Inflammatory macrophage treated with lipopolysaccharide for 4 hours (primary cell): ENCODE measurements around the gene PXDC1.
A peak's percentile ranks its signal among the peaks of the same experiment; 100 is the strongest.

Experiments used
- DNase-seq: peaks from one replicate; pipeline ENCODE4 v3.0.0-alpha.2; 2020

PXDC1 gene, protein sequence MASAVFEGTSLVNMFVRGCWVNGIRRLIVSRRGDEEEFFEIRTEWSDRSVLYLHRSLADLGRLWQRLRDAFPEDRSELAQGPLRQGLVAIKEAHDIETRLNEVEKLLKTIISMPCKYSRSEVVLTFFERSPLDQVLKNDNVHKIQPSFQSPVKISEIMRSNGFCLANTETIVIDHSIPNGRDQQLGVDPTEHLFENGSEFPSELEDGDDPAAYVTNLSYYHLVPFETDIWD

DNA sequence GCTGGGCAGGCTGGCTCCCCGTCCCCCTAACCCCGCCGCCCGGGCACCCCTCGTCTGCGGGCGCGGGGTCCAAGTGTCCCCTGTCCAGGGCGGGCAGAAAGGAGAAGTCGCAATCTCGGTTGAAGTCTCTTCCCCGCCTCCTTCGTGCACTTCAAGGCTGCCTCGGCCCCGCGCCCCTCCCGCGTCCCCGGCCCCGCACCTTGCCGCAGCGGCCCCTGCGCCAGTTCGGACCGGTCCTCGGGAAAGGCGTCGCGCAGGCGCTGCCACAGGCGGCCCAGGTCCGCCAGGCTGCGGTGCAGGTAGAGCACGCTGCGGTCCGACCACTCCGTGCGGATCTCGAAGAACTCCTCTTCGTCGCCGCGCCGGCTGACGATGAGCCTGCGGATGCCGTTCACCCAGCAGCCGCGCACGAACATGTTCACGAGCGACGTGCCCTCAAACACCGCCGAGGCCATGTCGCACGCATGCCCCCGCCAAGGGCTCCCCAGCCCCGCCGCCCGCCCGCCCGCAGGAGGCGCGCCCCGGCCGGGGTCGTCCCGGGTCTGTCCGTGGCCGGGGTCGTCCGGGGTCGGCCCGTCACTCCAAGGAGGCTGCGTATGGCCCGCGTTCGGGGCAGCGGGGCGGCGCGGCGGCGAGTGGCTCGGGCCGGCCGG, at the start of gene PXDC1:
Gene PXDC1, minus strand, starts transcription at position 637 of the 653 bp plus-strand sequence. Its CDS starts 182 bp downstream, at position 455.
- DNase-seq, result peak; percentile 35

DNA sequence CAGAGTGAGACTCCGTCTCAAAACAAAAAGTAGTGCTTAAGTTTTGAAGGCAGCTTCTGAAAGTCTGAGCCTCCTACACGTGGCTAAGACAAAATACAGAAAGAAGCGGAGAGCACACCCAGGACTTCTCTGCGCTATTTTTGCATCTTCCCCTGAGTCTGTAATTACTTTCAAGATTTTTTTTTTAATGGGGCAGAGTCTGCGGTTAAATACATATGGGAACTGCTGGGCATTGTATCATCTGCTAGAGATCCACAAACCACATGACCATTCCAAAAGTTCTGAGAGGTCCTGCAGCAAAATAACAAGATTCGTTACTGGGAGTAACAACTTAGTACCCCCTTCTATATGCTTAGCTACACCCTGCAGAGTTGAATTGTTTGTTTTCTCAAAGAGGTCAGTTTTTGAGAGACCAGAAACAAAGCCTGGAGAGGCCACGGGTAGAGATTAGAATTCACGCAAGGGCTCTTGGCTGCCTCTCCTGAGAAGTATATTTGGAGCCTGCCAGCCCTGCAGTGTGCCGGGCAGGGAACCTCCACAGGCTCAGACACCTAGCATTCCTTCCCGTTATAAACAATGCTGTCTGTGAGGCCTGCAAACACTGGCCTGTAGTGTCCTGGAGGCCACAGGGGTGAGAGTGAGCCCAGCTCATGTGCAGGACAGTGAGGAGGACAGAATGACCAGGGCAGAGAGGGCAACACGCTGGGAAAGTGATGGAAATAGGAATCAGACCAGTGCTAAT, 49.5 kb upstream of the PXDC1 start:
- DNase-seq, result no peak

DNA sequence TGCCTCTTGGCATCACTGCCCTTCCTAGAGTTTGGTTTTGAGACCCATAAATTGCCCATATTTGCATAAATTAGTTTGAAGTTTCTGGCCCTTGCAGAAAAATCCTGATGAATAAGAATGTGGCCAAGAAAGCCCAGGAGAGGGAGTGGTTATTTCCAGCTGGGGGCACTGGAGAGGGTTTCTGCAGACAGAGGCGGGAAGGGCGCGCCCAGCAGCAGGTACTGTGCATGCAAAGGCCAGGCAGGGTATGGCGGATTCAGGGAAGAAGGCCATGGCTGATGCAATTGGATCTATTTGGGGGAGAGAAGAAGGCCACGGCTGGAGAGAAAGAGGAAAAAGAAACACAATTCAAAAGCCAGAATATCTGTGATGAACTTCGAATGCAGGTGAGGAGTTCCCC, 48.2 kb upstream of the PXDC1 start:
- no peak for DNase-seq

DNA sequence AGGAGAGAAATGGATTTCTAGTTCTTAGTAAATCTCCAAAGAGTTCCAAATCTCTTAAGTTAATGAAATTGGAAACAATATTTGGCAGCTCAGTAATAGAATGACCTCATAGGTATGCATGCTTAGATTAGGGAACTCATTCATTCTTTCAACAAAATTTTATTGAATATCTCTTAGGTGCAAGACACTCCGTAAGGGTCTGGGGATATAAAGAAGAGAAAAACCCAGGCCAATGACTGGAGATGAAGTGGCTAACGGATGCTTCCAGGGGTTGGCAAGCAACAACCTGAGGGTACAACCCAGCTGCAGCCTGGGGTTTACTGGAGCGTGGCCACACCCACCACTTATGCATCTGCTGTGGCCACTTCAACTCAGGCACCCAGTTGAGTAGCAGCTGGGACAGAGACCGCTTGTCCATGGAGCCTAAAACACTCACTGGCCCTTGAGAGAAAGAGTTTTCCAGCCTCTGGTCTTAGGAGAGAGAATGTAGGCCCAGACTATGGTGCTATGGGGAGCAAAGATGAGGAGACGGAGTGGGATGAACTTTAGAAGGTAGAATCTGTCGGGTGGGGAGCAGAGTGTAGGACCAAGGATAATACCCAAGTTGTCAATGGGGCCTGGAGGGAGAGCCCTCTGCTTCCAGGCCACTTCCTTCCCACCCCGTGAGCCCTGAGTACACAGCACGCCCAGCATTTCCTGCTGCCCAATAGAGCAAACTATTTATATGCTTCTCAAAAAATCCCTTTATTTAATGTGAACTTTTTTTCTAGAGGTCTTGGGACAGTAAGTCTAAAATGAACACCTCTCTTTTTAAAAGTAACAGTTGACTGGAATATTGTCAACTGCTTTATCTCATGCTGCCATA, 46.8 kb upstream of the PXDC1 start:
- no peak for DNase-seq

DNA sequence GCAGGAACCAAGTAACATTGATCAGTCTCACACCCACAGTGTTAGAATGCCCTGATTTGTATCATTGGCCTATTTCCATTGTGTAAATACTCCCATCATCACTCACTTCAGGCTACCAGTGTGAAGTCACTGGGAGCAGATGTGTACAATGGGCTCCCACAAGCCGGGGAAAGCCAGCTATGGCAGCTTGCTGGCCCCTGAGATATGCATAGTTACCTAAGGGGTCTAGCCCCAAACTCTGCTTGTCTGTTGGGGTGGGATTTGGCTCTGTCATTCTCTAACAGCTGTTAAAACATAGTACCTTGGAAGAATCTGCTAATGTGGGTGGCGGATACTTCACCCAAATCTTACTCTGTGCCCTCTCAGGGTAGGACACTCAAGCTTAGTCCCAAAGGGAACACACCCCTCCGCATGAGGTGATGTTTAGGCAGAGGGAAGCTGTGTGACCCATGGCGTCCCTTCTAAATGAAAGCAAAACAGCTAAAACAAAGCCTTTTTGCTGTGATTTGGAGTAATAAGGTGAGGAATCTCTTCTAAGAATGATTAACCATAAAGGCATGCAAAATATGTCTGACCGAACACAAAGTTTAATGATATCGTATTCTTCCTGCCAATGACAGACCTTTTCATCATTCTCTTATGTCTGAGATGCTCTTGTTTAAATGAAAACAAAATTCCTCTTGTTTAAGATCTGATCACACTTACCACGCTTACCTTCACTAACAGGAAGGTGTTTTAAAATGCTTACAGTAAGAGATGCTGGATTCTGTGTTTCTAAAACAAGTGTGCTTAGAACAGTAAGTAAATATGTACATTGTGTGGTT, 45.9 kb upstream of the PXDC1 start:
- no peak for DNase-seq

DNA sequence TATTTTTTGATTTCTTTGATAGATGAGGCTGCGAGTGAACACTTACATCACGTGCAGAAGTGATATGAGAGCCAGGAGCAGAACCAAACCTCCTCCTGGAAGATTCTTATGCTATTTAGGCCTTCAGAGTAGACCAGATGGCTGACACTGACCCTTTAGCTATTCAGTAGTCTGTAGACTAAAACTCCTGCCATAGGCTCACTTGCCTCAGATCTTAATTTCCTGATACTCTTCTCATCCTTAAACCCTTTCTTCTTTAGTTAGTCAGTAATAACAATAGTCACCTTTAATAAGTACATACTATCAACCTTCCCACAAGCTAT, 45.2 kb upstream of the PXDC1 start:
- DNase-seq, result no peak

DNA sequence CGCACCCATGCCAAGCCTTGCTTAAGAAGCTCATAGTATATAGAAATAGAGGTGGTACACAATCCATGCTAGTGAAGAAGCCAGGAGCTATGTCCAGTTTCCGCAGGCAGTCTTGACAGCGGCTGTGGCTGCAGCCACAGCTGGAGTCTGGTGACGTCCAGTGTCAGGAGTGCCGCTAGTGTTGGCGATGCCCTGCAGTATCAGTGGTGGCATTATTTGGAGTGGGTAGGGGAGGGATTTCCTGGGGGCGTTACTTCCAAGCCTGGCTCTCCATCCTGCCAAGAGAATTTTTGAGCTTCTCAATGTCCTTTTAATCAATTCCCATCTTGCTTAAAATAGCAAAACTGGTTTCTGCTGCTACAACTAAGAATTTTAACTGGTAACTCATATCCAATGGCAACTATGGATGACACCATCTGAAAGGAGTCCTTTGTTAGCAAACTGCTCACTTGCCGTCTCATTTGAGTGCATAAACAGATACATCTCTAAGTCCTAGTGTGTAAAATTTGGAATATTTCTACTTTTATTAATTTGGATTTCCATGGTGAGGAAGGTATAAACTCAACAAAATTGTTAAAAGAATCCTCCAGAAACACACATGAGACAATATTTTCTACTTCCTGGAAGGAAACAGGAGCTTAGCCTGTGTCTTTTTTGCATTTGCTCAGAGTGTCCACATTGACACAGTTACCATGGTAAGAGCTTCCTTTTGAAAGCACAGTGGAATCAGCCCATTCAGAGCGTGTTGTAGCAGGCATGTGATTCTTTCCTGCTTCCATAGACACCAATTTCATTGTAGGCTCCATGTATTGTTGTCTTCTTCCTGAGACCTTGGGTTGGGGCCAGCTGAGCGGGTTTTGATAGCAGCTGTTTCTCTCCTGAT, 44.6 kb upstream of the PXDC1 start:
- no peak for DNase-seq

DNA sequence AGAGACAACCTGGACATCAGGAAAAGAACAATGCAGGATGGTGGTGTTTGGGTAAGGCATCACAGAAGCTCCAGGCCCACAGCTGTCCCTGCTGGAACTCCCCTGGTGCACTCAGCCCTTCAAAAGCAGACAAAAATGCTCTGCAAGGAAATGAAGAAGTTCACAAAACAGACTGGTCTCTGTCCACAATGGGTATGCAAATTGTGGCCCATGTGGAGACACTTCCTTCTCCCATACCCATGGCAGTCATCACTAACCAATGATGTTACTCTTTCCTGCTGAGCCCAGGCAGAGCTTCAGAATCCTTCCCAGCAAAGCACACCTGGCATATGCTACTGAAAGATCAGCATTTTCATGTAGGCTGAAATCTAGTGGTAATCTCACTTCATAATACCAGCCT, 42.6 kb upstream of the PXDC1 start:
- DNase-seq, result peak; percentile 82

DNA sequence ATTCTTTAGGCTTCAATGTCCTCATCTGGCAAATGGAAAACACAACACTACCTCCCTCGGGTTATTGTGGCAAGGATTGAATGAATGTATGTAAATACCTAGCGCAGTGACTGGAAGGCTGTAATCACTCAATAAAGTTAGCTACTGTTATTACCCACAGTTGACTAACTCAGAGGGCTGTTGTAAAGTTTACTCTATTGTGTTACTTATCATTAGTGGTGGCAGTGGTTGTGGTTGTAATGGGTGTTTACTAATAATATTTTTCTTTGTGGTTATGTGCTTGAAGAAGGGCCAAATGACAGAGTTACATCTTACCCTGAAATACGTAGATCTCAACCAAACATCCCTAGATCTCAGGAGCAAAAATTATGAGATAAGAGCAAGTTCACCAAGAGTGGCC, 42.0 kb upstream of the PXDC1 start:
- no peak for DNase-seq

DNA sequence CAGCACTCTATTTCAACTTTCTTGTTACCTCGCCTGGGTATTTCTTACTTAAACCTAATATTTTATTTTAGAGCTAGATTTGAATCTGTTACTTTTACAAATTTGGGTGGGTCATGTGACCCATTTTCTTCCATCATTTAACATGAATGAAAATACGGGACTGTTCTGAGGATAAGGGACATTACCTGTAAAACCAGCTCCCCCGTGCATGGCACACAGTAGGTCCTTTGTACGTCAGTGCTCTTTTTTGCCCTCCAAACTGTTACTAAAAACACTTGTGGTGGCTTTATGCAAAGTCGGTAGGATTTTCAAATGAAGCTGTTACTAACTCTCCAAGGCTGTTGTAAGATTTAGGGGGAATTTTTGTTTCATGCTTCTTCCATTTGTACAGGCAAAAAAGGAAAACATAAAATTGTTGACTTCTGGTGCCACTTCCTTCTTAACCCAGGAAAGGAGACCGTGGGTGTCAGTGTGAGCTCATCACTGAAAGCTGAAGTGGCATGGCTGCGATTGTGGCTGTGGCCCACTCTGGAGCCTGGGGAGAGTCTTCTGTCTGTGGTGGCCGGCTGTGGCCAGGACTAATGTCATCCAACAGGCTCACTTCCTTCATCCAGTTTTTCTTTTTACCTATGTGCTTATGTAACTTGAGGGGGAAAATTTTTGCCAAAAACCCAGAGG, 40.2 kb upstream of the PXDC1 start:
- DNase-seq, result peak; percentile 97

DNA sequence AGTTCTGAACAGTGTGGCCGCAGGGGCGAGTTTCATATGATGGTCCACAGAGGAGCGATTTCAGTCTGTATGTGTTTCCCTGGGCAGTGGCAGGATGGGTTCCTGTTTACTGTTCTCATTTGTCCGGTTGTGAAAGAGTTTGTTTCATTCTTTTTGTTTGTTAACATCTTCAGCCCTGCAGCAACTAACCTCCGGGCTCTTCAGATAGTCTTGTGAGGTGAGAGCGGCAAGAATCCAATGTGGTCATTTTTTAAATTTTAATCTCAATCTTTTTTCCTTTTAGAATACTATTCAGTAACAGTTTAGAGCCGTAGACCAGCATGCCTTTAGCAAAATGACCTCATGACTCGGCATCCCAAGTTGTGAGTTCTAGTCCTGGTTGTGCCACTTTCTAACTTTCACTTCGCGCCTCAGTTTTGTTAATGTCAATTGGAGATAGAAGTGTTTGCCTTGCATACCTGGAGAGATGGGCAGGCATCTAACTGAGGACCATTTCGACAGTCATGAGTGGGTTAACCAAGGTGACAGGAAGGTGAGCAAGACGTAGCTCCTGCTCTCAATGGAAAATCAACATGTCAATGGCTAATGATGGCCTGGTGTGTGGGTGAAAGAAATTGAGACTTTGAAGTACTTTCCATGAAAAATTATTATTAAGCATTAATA, 38.5 kb upstream of the PXDC1 start:
- peak; percentile 25 for DNase-seq

DNA sequence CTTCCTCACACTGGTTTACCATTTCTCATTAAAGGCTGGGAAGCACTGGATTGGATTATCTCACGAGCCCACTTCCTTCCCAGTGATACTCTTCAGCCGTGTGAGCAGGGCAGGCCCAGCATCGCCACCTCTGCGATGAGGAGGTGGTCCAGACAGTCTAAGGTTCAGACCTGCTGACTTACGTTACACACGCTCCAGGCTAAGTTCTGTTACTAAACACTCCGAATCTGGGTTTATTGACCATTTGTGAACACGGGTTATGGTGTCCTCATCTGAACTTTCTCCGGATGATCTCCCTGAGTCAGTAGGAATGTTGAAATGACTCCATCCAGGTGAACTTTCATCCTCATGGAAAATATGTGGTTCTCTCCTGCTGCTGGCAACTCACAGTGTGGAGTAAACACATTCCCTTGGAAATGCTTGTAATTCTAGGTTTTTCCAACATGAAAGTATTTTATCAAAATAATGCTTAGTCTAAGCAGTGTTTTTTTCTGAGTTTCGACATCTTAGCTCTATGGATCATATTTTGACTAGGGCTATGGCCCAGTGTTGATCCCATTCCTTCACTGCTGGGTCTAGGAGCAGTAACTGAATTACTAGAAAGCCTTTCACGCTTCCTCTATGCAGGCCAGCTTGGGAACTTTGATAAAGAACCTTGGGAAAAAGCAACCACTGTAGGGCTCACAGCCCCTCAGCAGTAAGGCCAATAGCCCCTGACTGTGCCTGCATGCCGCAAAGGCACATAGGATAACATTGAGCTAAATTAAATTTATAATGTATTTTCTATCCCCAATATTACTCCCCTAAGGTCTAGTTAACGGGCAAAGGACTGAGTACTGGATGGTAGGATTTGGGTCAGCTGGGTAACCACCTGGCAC, 37.7 kb upstream of the PXDC1 start:
- DNase-seq, result no peak

DNA sequence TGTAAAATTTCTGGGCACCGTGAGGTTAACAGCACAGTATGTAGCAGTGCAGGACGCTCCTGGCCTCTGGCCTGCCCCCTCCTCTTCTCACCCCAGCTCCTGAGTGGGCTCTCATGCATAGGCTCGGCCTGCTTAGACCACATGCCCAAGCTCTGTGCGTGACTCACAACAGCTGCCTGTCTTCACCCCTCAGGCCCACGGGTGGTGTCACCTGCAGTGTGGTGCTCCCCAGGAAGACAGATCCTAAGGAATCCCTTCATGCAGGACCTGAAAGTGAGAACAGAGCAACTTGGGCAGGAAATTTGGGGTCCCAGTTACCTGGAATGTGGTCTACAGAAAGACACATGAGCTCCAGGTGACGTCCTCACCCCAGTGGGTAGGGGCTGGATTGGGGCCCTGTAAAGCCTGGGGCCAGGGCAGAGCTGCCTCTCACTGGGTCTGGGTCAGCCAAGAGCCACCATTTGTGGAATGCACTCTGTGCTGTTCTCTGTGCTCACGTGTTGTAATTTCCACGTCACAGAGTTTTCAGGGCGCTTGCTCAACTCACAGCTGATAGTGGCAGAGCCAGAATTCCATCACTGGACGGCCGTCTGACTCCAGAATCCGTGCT, 37.0 kb upstream of the PXDC1 start:
- no peak for DNase-seq

DNA sequence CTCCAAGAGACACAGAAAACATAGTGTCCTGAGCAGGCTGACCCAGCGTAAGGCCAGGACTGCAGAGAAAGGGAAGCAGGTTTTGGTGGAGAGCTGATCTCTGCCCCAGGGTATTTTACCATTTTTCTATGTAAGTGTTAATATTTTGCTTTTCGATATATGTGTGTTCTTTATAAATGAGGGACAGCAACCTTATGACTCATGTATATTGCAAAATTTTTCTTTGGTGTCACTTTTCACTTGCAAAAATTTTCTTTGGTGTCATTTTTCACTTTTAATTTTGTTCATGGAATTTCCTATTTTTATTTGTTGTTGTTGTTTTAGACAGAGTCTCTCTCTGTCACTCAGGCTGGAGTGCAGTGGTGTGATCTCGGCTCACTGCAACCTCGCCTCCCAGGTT, 34.6 kb upstream of the PXDC1 start:
- peak; percentile 60 for DNase-seq

DNA sequence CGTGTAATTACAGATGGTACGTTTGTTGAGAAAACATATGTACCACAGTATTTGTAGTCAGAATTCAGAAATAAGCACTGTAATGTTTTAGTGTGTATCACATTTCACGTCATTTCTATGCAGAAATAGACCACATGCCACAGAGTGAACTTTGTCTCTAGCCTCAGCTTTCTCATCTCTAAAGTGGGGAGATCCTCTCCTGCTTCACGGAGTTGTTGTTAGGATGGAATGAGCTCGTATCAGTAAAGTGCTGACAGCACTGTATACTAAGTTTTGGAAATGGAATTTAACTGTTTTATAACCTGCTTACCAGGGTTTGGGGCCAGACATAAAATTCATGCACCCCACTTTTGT, 34.2 kb upstream of the PXDC1 start:
- DNase-seq, result no peak

DNA sequence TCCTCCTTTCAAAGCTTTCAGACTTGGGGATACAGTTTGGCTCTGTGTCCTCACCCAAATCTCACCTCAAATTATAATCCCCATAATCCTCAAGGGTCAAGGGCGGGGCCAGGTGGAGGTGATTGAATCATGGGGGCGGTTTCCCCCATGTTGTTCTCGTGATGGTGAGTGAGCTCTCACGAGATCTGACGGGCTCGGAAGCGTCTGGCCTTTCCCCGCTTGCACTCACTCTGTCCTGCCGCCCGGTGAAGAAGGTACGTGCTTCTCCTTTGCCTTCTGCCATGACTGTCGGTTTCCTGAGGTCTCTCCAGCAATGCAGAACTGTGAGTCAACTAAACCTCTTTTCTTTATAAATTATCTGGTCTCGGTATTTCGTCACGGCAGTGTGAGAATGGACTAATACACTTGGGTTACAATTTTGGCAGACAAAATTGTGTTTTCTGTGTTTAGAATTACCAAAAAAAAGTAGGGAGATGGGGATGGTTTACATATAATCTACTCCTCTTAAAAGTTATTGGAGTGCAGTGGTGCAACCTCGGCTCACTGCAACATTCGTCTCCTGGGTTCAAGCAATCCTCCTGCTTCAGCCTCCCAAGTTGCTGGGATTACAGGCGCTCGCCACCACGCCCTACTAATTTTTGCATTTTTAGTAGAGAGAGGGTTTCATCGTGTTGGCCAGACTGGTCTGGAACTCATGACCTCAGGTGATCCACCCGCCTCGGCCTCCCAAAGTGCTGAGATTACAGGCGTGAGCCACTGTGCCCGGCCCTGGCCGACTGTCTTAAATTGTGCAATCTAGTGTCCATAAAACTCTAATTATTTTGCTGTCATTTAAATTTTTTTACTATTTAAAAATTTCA, 33.6 kb upstream of the PXDC1 start:
- DNase-seq, result no peak

DNA sequence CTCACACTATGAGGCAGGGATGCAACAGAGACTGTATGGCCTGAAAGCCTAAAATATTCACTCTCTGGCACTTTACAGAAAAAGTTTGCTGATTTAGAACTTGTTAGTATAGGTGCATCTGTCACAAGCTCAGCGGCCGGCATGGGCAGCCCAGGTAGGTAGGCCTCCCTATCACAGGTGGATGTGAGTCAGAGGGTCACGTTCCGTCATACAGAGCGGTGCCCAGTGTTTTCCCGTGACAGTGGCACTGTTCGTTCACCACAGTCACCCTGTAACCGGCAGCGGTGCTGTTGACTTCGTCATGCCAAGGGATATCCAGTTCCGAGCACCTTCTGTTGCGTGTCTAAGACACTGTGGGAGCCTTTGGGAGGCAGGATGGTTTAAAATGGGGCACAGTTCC, 32.9 kb upstream of the PXDC1 start:
- DNase-seq, result no peak
